ENCODE data around the gene WNT7A.

WNT7A gene

GRCh38 chr3:13792051-13792490 lies 87.8 kb downstream of the WNT7A start:
- no peak for DNase-seq

GRCh38 chr3:13791198-13792050 lies 88.4 kb downstream of the WNT7A start:
- DNase-seq = no peak

GRCh38 chr3:13790376-13791197 lies 89.3 kb downstream of the WNT7A start:
- DNase-seq = no peak

- no peak for DNase-seq
These were observed 91.1 kb downstream of the WNT7A start for GRCh38 chr3:13788522-13789424.

GRCh38 chr3:13787533-13788132 lies 92.2 kb downstream of the WNT7A start:
- no peak for DNase-seq

- no peak for DNase-seq
These were observed 93.1 kb downstream of the WNT7A start for GRCh38 chr3:13786811-13787210.

- no peak for DNase-seq
These were observed 93.9 kb downstream of the WNT7A start for GRCh38 chr3:13785853-13786436.

- no peak for DNase-seq
These were observed 94.5 kb downstream of the WNT7A start for GRCh38 chr3:13785351-13785750.

- DNase-seq = no peak
These were observed 96.4 kb downstream of the WNT7A start for GRCh38 chr3:13783476-13783875.

GRCh38 chr3:13782501-13782900 lies 97.4 kb downstream of the WNT7A start:
- no peak for DNase-seq

- no peak for DNase-seq
These were observed 98.5 kb downstream of the WNT7A start for GRCh38 chr3:13781417-13781816.

GRCh38 chr3:13780432-13781176 lies 99.3 kb downstream of the WNT7A start:
- DNase-seq = no peak

- no peak for DNase-seq
These were observed 103.4 kb downstream of the WNT7A start for GRCh38 chr3:13776253-13777050.

GRCh38 chr3:13772885-13773745 lies 106.8 kb downstream of the WNT7A start:
- no peak for DNase-seq

GRCh38 chr3:13772321-13772745 lies 107.5 kb downstream of the WNT7A start:
- no peak for DNase-seq

GRCh38 chr3:13771496-13771895 lies 108.4 kb downstream of the WNT7A start:
- DNase-seq = no peak

- no peak for DNase-seq
These were observed 109.4 kb downstream of the WNT7A start for GRCh38 chr3:13770170-13771169.

- no peak for DNase-seq
These were observed 110.4 kb downstream of the WNT7A start for GRCh38 chr3:13769422-13769821.
